Large intestine (tissue), 12 donors: ENCODE data around the gene MISP. TPM values are rescaled to one million over a fixed set of nuclear protein-coding genes. Genes with fewer than 3 reads are reported as not detected.
"Not testable (repeated sequence)": the region's sequence is repeated elsewhere in the genome, so short reads cannot be mapped to it uniquely, and the experiment has no call there.

Experiments used
- DNase-seq, 2 donors: peaks; one replicate each; pipeline versions ENCODE4 v3.0.0 to v3.0.0-alpha.2; 2013
- H3K27ac ChIP-seq: one replicate; pipeline ENCODE4 v1.5.1; 2013; ENCODE audit warnings: low read length
- H3K27me3 ChIP-seq: 2 replicates; pipeline ENCODE4 v1.6.1; 2013; ENCODE audit warnings: low read length; ENCODE audit not compliant: control insufficient read depth, insufficient read depth
- H3K36me3 ChIP-seq: 2 replicates; pipeline ENCODE4 v1.6.1; 2013; ENCODE audit warnings: low read length; ENCODE audit not compliant: control insufficient read depth, insufficient read depth
- H3K4me1 ChIP-seq: one replicate; pipeline ENCODE4 v1.6.1; 2013; ENCODE audit warnings: low read length; ENCODE audit not compliant: control insufficient read depth, insufficient read depth
- H3K4me3 ChIP-seq: one replicate; pipeline ENCODE4 v1.5.1; 2013; ENCODE audit warnings: low read length
- H3K9me3 ChIP-seq: one replicate; pipeline ENCODE4 v1.6.1; 2013; ENCODE audit warnings: mild to moderate bottlenecking, low read depth, low read length, moderate library complexity; ENCODE audit not compliant: control insufficient read depth
- WGBS: methylation state at CpG from one replicate; pipeline ENCODE4 v1.1.5; 2013; ENCODE audit warnings: low lambda C conversion rate; ENCODE audit not compliant: insufficient coverage; 5-methylcytosine and 5-hydroxymethylcytosine counted together
- long read RNA-seq, 11 donors: transcript quantifications; one replicate each; lab custom pipeline, GENCODE V29; 2026
- polyA plus RNA-seq: library from polyadenylated mRNA; unstranded; fragments of 120-200 nt; gene quantifications from one replicate; pipeline ENCODE4 v1.2.1, GENCODE V29; 2013

The MISP gene, protein sequence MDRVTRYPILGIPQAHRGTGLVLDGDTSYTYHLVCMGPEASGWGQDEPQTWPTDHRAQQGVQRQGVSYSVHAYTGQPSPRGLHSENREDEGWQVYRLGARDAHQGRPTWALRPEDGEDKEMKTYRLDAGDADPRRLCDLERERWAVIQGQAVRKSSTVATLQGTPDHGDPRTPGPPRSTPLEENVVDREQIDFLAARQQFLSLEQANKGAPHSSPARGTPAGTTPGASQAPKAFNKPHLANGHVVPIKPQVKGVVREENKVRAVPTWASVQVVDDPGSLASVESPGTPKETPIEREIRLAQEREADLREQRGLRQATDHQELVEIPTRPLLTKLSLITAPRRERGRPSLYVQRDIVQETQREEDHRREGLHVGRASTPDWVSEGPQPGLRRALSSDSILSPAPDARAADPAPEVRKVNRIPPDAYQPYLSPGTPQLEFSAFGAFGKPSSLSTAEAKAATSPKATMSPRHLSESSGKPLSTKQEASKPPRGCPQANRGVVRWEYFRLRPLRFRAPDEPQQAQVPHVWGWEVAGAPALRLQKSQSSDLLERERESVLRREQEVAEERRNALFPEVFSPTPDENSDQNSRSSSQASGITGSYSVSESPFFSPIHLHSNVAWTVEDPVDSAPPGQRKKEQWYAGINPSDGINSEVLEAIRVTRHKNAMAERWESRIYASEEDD
- polyA plus RNA-seq: 200 TPM
- long read RNA-seq, donor 1, partial matches to known transcripts: 18 of 51 reads
- long read RNA-seq, donor 1, other reads (novel, unspliced or antisense): 32 of 51 reads
- long read RNA-seq, donor 2, transcript MISP-201 (5 exons, 2,871 nt): major isoform, 8 of 146 reads
- long read RNA-seq, donor 2, partial matches to known transcripts: 73 of 146 reads
- long read RNA-seq, donor 2, other reads (novel, unspliced or antisense): 65 of 146 reads
- long read RNA-seq, donor 3: 0 reads
- long read RNA-seq, donor 4, partial matches to known transcripts: 0 of 5 reads
- long read RNA-seq, donor 4, other reads (novel, unspliced or antisense): 5 of 5 reads
- long read RNA-seq, donor 5, partial matches to known transcripts: 22 of 37 reads
- long read RNA-seq, donor 5, other reads (novel, unspliced or antisense): 13 of 37 reads
- long read RNA-seq, donor 6, partial matches to known transcripts: 76 of 122 reads
- long read RNA-seq, donor 6, other reads (novel, unspliced or antisense): 44 of 122 reads
- long read RNA-seq, donor 7, partial matches to known transcripts: 12 of 19 reads
- long read RNA-seq, donor 7, other reads (novel, unspliced or antisense): 5 of 19 reads
- long read RNA-seq, donor 8, transcript MISP-201 (5 exons, 2,871 nt): major isoform, 7 of 146 reads
- long read RNA-seq, donor 8, partial matches to known transcripts: 74 of 146 reads
- long read RNA-seq, donor 8, other reads (novel, unspliced or antisense): 65 of 146 reads
- long read RNA-seq, donor 9, partial matches to known transcripts: 42 of 61 reads
- long read RNA-seq, donor 9, other reads (novel, unspliced or antisense): 19 of 61 reads
- long read RNA-seq, donor 10, transcript MISP-201 (5 exons, 2,871 nt): major isoform, 6 of 166 reads
- long read RNA-seq, donor 10, partial matches to known transcripts: 99 of 166 reads
- long read RNA-seq, donor 10, other reads (novel, unspliced or antisense): 61 of 166 reads
- long read RNA-seq, donor 11, partial matches to known transcripts: 59 of 82 reads
- long read RNA-seq, donor 11, other reads (novel, unspliced or antisense): 23 of 82 reads

DNA sequence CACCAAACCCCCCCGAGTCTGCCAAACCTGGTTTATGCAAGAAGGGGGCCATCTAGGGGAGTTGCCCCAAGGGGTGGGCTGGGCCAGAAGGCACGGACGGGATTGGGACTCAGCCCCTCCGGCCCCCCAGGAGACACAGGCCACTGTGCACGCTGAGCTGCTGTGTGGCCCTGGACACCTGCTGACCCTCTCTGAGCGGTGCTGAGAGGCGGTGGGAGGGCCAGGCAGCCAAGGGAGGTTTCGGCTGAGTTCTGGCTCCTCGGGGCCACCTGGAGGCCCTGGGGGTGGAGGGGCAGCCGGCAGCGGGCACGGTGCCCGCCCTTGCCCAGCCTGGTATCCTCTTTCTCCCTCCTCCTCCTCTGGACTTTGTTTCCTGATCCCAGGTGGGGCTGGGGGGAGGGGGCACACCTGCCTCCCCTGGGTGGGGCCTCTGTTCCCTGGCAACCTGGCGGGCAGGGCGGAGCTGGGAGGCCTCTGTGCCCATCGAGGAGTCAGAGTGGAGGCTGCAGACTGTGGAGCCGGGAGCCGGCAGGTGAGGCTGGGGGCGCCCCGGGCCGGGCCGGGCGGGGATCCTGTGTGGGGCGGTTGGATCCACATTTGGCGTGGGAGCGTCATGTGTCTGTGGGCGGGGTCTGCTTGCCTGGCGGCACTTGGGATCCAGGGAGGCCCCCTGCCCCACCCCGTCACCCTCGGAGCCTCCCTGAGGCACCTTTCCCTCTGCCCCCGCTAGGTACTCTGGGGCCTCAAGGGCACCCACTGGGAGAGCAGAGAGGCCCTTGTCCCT lies at the start of gene MISP:
MISP (plus strand) TSS at position 473 of the 784 bp plus-strand sequence. CDS start 5,835 bp downstream, outside the sequence.
- WGBS: no CpG with 5 or more reads among the region's 31 CpGs
- H3K9me3 ChIP-seq: peaks cover 42% of the 10 kb centered on the region
- H3K27ac ChIP-seq: peak within 1 kb of the TSS; percentile 99
- peak; percentile 97 to 99 for DNase-seq
- peaks cover 8% of the 10 kb centered on the region for H3K36me3 ChIP-seq
- H3K4me3 ChIP-seq: peak within 1 kb of the TSS; percentile 71
- no peaks in the 10 kb centered on the region for H3K27me3 ChIP-seq
- peaks cover 45% of the 10 kb centered on the region for H3K4me1 ChIP-seq

DNA sequence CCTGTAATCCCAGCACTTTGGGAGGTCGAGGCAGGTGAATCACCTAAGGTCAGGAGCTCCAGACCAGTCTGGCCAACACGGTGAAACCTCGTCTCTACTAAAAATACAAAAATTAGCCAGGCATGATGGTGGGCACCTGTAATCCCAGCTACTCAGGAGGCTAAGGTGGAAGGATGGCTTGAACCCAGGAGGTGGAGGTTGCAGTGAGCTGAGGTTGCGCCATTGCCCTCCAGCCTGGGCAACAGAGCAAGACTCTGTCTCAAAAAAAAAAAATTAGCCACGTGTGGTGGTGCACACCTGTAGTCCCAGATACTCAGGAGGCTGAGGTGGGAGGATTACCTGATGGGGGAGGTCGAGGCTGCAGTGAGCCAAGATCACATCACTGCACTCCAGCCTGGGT lies 48.1 kb upstream of the MISP start:
- WGBS: no CpG with 5 or more reads among the region's 6 CpGs
- peak overlapping the region; percentile 67 for H3K4me3 ChIP-seq
- not testable (repeated sequence) for H3K27me3 ChIP-seq, DNase-seq, H3K4me1 ChIP-seq, H3K36me3 ChIP-seq, H3K27ac ChIP-seq, H3K9me3 ChIP-seq

DNA sequence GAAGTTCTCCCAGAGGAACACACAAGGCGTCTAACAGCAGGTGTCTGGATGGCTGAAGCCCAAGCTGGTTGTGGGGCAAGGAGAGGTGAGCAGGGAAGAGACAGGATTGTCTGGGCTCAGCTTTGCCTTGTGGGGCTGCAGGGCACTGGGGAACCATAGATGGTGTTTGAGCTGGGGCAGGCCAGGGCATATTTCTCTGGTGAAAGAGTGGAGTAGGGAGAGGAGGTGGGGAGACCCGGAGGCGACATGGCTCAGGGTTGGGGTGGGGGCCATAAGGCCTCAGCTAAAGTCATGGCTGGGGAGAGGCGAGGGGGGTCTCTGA lies 47.6 kb upstream of the MISP start:
- Histone ChIP-seq H3K9me3 (peaks cover 4% of the 10 kb centered on the region), H3K27me3 (peaks cover 4% of the 10 kb centered on the region), H3K27ac (peak overlapping the region; percentile 61), H3K36me3 (no peaks in the 10 kb centered on the region), H3K4me3 (peak overlapping the region; percentile 67), H3K4me1 (peaks cover 7% of the 10 kb centered on the region)
- DNase-seq: no peak
- 33% methylated on average over 2 of the region's 4 CpGs for WGBS

DNA sequence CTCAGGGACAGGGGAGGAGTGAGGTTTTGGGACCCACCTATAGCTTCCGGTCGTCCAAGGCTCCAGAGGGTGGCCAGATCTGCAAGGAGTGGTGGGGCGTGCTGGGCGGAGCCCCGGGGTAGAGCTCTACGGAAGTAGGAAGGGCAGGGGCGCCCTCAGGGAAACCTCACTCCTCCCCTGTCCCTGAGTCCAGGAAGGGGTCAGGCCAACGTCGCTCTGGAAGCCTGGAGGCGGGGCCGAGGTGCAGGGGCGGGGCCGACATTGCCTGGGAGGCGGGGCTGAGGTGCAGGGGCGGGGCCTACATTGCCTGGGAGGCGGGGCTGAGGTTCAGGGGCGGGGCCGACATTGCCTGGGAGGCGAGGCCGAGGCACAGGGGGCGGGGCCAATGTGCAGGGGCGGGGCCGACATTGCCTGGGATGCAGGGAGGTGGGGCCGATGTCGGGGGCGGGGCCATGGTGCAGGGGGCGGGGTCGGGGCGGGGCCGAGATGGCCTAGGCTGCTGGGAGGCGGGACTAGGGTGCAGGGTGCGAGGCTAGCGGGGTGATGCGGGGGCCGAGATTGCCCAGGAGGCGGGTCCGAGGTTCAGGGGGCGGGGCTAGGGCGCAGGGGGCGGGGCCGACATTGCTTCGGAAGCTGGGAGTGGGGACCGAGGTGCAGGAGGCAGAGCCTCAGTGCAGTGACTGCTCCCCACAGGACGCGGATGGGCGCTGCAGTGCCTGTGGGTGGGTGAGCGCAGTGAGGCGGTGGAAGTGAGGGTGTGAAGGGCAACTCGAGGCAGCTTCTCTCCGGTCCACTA lies 47.1 kb upstream of the MISP start:
- Histone ChIP-seq H3K9me3 (peaks cover 7% of the 10 kb centered on the region), H3K27me3 (peaks cover 4% of the 10 kb centered on the region), H3K4me3 (peak overlapping the region; percentile 67), H3K36me3 (no peaks in the 10 kb centered on the region), H3K27ac (peak overlapping the region; percentile 61), H3K4me1 (peaks cover 10% of the 10 kb centered on the region)
- peak; percentile 90 to 91 for DNase-seq
- no CpG with 5 or more reads among the region's 50 CpGs for WGBS

DNA sequence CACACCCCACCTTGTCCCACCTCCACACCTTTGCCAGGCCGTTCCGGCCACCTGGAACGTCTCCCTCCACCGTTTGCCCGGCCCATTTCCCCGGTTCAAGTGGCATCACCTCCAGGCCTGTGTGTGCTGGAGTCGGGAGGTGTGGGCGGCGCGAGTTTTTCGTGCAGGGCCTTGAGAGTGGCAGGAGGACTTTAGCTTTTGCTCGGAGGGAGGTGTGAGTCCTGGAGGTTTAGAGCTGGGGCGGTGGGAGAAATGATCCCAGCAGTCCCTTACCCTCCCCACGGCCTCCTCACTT lies 46.5 kb upstream of the MISP start:
- WGBS: 20% methylated on average over 1 of the region's 14 CpGs
- H3K27me3 ChIP-seq: peaks cover 4% of the 10 kb centered on the region
- no peaks in the 10 kb centered on the region for H3K36me3 ChIP-seq
- H3K4me3 ChIP-seq: peak overlapping the region; percentile 29
- DNase-seq: no peak
- H3K9me3 ChIP-seq: peaks cover 7% of the 10 kb centered on the region
- H3K4me1 ChIP-seq: peaks cover 10% of the 10 kb centered on the region
- H3K27ac ChIP-seq: no peak overlapping the region

DNA sequence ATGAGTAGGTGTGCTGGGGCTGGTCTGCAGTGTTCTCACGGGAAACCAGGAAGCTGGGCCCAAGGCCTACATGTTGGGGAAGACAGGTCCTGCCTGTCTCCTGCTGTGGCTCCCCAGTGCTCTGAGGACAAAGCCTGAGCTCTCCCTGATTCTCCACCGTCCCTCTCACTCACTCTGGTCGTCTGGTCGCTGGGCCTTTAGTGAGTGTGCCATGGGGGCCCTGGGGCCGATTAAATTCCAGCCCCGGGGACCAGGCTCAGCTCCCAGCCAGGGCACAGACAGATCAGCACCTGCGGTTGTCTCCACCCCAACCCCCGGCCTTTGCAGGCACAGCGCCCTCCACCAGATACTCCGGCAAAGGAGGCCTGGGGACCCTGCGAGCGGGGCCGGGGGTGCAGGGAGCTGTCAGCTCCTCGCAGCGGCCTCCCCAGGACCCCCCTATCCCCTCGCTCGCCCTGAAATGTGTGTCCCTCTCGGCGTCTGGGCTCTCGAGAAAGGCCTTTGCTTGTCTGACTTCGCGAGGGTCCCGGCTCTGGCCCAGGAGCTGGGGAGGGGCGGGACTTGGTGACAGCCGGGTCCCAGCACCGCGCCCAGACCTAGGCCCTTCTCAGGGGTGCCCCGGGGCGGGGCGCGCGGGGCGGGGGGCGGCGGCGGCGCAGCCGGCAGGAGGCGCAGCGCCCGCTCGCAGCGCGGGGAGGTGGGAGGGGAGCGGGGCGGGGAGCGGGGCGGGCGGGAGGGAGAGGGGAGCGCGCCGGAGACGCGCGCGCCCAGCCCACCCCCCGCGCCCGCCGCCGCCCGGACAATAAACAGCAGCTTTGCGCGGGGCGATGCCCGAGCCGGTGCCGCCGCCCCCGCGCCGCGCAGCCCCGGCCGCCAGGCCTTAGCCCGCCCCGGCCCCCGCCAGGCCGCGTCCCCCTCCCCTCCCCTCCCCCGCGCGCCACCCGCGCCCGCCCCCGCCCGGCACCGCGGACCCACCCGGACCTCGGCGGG lies 42.5 kb upstream of the MISP start, which contains the start of gene PALM:
PALM (plus strand) TSS at position 782 of the 990 bp plus-strand sequence. CDS start 212 bp downstream, outside the sequence.
- Histone ChIP-seq H3K4me3 (peak within 1 kb of the TSS; percentile 61), H3K36me3 (no peaks in the 10 kb centered on the region), H3K27me3 (peaks cover 4% of the 10 kb centered on the region), H3K27ac (peak within 1 kb of the TSS; percentile 40), H3K9me3 (peaks cover 7% of the 10 kb centered on the region), H3K4me1 (peaks cover 23% of the 10 kb centered on the region)
- DNase-seq: peak in 1 of 2 donors; percentile 32
- no CpG with 5 or more reads among the region's 93 CpGs for WGBS

DNA sequence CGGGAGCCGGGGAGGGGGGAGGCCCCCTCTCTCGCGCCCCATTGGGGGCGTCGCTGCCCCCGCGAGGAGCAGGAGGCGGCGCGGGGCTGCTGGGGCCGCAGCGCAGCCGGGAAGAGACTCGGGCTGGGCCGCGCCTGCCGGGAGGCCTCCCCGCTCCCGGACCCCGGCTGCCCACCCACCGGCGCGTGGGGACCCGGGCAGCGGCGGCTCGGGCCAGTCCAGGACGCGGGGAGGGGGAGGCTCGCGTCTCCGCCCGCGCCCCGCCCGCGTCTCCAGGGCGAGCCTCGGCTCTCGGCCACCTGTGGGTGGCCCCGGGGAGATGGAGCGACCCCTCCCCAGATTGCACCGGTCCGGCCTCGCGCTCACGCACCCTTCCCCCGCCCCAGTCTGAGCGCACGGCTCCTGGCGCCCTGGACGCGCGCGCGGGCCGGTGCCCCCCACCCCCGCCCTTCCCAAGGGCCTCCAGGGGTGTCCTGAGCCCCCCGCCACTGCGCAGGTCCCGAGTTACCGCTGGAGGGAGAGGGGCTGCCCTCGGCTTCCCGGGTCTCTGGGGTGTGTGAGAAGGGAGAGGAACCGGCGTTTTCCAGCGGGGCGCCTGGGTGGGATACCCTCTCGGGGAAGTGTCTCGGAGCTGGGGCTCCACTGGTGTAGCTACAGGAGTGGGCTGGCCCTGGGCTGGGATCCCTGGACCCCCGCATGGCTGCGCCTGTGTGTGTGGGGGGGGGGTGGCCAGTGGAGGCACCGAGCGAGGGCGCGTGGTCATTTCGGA lies 41.5 kb upstream of the MISP start:
- Histone ChIP-seq H3K27me3 (peaks cover 1% of the 10 kb centered on the region), H3K4me1 (peaks cover 19% of the 10 kb centered on the region), H3K9me3 (peaks cover 4% of the 10 kb centered on the region), H3K27ac (no peak overlapping the region), H3K4me3 (peak overlapping the region; percentile 58), H3K36me3 (no peaks in the 10 kb centered on the region)
- no CpG with 5 or more reads among the region's 78 CpGs for WGBS
- peak in 1 of 2 donors; percentile 17 for DNase-seq
